GM12801 (cell line): ENCODE results near the gene NAGA.

Source experiments
- TF ChIP-seq, protein P1 (sequence below): IDR thresholded peaks from one replicate; pipeline ENCODE4 v1.5.1; 2011; ENCODE audit warnings: control low read depth; ENCODE audit not compliant: insufficient read length; ENCODE audit errors: extremely low read depth

NAGA gene

DNA sequence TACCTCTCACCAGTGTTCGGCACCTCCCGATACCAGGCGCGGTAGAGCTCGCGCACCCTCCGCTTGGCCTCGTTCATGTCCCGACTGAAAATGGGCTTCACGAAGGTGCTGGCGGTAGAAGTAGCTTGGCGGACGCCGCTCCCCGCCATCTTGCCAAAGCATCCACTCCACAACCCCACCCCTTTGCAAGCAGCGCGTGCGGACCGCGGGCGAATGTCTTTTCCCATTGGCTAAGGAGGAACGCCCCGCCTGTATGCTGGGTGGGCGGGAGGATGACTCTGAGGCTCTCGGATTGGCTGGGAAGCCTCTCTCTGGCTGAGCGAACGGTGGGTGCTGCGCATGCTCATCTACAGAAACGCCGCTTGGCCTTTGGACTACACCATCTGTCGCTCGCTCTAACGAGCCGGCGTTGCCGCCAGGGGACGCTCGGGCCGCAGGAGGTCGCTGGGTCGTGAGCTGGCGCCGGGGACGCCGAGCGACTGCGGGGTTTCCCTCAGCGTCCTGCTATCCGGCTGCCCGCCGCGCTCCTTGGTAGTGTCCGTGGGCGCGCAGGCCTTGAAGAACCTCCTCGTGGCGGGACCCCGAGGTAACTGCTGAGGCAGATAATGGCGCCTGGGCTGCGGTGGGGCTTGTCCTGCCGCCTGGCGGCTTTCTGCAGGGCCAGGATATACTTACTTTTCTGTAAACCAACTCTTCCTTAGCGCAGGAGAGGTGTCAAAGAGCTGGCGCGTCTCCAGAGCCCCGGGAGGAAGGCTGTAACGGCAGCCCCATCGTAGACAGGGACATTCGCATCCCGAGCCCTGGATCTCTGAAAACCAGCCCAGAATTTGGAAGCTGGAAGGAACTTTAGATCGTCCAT lies 20.2 kb upstream of the NAGA start, which contains the start of gene NDUFA6:
TSS of gene NDUFA6 (minus strand) at position 177 of the 859 bp plus-strand sequence. CDS start at position 149, 28 bp downstream.
- TF ChIP-seq, protein P1, sequence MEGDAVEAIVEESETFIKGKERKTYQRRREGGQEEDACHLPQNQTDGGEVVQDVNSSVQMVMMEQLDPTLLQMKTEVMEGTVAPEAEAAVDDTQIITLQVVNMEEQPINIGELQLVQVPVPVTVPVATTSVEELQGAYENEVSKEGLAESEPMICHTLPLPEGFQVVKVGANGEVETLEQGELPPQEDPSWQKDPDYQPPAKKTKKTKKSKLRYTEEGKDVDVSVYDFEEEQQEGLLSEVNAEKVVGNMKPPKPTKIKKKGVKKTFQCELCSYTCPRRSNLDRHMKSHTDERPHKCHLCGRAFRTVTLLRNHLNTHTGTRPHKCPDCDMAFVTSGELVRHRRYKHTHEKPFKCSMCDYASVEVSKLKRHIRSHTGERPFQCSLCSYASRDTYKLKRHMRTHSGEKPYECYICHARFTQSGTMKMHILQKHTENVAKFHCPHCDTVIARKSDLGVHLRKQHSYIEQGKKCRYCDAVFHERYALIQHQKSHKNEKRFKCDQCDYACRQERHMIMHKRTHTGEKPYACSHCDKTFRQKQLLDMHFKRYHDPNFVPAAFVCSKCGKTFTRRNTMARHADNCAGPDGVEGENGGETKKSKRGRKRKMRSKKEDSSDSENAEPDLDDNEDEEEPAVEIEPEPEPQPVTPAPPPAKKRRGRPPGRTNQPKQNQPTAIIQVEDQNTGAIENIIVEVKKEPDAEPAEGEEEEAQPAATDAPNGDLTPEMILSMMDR = no peak

DNA sequence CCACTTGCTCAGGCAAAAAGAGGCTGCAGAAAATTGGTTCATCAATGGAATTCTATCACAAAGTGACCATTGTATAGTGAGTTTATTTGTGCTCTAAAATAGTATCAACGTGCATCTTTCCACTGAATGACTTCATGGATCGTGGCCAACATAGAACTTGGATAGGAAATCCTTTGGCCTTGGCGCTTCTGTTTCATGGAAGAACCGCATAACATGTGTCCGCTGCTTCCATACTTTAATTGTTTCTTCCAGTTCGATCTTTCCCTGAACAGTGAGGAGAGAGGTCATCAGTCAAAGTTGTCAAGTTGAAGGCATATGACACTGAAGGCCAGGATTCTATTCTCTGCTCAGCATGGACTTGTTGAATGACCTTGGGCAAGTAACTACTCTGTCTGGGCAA lies 15.4 kb upstream of the NAGA start:
- TF ChIP-seq, protein P1 = no peak

DNA sequence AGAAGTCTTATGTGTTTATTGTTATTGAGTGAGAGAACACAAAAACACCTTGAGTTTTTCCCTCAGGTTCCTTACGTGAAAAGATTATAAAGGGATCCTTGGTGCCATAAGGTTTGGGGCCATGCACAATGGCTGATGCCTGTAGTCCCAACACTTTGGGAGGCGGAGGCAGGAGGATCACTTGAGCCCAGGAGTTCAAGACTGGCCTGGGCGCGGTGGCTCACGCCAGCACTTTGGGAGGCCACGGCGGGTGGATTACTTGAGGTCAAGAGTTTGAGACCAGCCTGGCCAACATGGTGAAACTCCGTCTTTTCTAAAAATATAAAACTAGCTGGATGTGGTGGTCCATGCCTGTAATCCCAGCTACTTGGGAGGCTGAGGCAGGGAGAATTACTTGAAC lies 14.3 kb upstream of the NAGA start:
- TF ChIP-seq, protein P1 = no peak

DNA sequence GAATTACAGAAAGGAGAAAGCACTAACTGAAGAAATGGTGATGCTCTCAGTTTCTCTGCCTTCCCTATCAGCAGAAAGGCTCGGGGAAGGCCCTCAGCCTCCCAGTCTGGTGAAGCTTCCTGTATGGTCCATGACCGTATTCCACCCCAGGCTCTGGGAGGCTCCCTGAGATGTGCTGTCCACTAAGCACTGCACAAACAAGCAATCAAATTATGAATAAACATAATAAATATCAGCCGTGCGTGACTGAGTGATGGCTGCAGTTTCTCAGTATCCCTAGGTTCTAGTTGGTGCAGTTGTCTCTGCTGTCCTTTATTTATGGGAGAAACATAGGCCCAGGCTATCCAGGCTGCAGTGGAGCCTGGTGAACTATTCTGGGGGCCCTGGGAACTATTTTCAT lies 12.5 kb upstream of the NAGA start:
- TF ChIP-seq, protein P1 = no peak

DNA sequence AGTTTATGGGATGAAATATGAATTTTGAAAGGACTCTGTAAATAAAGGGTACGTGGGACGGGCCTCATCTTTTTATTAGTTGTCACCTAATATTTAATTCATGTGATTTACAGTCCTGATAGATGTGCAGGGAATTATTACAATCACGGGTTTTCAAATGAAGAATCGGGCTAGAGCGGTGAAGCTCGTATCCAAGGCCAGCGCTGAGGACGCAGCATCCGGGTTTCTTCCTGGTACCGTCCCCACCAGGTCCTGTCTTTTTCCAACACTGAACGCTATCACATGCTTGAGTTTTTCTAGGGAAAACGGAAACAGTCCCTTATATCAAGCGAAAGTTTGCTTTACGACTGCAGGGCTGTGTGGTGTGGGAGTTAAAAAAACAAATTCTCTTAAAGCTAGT lies 9.7 kb upstream of the NAGA start:
- TF ChIP-seq, protein P1 = no peak

DNA sequence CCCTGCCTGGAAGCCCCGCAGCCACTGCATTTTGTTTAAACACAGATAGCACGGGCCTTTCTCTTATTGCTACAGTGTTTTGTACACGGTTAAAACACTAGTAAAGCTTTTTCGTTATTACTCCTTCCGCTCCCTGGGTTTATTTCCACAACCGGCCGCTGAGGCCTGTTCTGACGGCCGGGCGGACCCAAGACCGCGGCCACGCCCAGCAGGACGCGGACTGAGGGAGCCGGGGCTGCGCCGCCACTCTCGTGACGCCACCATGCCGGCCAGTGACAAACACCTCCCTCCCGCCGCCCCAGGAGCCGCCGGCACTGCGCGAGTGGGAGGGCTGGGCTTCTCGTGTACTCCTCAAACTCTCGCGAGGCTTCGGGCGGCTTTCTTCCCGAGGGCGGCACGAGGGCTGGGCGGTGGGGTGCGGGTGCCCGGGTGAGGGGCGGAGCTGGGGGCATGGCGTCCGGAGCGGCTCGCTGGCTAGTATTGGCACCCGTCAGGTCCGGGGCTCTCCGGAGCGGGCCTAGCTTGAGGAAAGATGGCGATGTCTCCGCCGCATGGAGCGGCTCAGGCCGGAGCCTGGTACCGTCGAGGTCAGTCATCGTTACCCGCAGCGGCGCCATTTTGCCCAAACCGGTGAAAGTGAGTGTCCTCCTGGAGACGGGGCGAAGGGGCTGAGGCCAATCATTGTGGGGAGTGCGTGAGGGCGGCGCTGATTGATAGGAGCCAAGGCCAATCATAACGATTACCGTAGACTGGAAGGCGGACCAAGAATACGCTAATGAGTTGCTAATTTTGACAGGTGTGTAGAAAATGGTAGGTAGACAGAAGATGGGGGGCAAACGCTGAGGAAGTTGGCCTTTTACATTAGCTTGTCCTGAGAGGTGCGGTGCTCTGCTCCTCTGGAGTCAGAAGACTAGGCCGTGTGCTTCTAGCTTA lies 9.0 kb upstream of the NAGA start, which contains the start of gene SMDT1:
TSS of gene SMDT1 (plus strand) at position 382 of the 933 bp plus-strand sequence. CDS start at position 451, 69 bp downstream.
- TF ChIP-seq, protein P1 = no peak
